ENCODE data around the gene MBTPS1. TPM values are rescaled to one million over a fixed set of nuclear protein-coding genes. Genes with fewer than 3 reads are reported as not detected.

Gene MBTPS1
- total and polyA plus RNA-seq, 4 donors = 21.1 to 65.0 (median 30.8) TPM

DNA sequence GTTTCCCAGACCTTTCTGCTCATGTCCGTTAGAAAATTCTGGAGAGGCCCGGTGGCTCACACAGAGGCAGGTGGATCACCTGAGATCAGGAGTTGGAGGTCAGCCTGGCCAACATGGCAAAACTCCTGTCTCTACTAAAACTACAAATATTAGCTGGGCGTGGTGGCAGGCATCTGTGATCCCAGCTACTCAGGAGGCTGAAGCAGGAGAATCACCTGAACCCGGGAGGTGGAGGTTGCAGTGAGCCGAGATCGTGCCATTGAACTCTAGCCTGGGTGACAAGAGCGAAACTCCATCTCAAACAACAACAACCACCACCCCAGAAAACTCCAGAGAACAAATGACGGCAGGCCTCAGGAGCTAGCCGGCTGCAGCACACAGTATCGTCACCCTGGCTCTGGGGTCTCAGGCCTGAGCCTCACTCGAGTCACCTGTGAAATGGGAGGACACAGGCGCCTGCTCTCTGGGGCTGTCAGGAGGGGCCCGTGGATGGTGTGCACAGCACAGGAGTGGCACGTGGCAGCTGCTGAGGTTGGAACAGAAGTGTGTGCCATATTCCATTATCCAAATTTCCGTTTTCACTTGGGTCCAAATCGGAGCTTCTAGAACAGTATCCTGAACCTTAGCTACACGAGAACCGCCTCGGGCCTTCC, 70.8 kb downstream of the MBTPS1 start:
- Histone ChIP-seq H3K9me3 (ENCODE audit: control insufficient read depth in 4 of 4, low read length in 3 of 4) (no peaks in the 10 kb centered on the region), H3K9ac (ENCODE audit: low read depth in 1 of 2, low read length in 2 of 2) (no peak overlapping the region), H3K4me3 (ENCODE audit: low read depth in 1 of 3, low read length in 3 of 3) (no peak overlapping the region), H3K27ac (ENCODE audit: low read depth in 1 of 2, low read length in 2 of 2) (no peak overlapping the region), H3K4me1 (ENCODE audit: control insufficient read depth in 4 of 4, insufficient read depth in 4 of 4, low read length in 3 of 4) (no peaks in the 10 kb centered on the region), H3K36me3 (ENCODE audit: control insufficient read depth in 4 of 4, insufficient read depth in 3 of 4, low read depth in 1 of 4, low read length in 3 of 4) (peaks cover 1 to 10% (median 2%) of the 10 kb centered on the region in 4 donors), H3K27me3 (ENCODE audit: control insufficient read depth in 4 of 4, insufficient read depth in 4 of 4, low read length in 3 of 4) (no peaks in the 10 kb centered on the region)
- DNase-seq (ENCODE audit: low spot score) = no peak
- TF ChIP-seq GABPA (IDR thresholded peaks at IDR 0.05 in 1 of 2, conservative IDR thresholded peaks at IDR 0.05 in 1 of 2) (no peak), REST (IDR thresholded peaks at IDR 0.05) (no peak), HNF4G (IDR thresholded peaks at IDR 0.05) (no peak), EGR1 (IDR thresholded peaks at IDR 0.05; ENCODE audit: low read depth in 2 of 2) (no peak), FOXA2 (IDR thresholded peaks at IDR 0.05) (no peak), RAD21 (IDR thresholded peaks at IDR 0.05) (no peak), NR2F2 (IDR thresholded peaks at IDR 0.05) (no peak), TAF1 (conservative IDR thresholded peaks at IDR 0.05) (no peak), ZBTB33 (IDR thresholded peaks at IDR 0.05) (no peak), HNF4A (conservative IDR thresholded peaks at IDR 0.05) (no peak), ATF3 (IDR thresholded peaks at IDR 0.05) (no peak), YY1 (IDR thresholded peaks at IDR 0.05) (no peak)
- TF ChIP-seq, protein P1, sequence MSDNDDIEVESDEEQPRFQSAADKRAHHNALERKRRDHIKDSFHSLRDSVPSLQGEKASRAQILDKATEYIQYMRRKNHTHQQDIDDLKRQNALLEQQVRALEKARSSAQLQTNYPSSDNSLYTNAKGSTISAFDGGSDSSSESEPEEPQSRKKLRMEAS (IDR thresholded peaks at IDR 0.05) = no peak
- WGBS = 93% methylated on average over 19 of the region's 19 CpGs

- WGBS = 61% methylated on average over 36 of the region's 36 CpGs
- Histone ChIP-seq H3K9me3 (ENCODE audit: control insufficient read depth in 4 of 4, low read length in 3 of 4) (no peaks in the 10 kb centered on the region), H3K4me3 (ENCODE audit: low read depth in 1 of 3, low read length in 3 of 3) (no peak overlapping the region), H3K4me1 (ENCODE audit: control insufficient read depth in 4 of 4, insufficient read depth in 4 of 4, low read length in 3 of 4) (no peaks in the 10 kb centered on the region), H3K36me3 (ENCODE audit: control insufficient read depth in 4 of 4, insufficient read depth in 3 of 4, low read depth in 1 of 4, low read length in 3 of 4) (peaks cover 0 to 7% (median under 1%) of the 10 kb centered on the region in 4 donors), H3K27ac (ENCODE audit: low read depth in 1 of 2, low read length in 2 of 2) (no peak overlapping the region), H3K9ac (ENCODE audit: low read depth in 1 of 2, low read length in 2 of 2) (no peak overlapping the region), H3K27me3 (ENCODE audit: control insufficient read depth in 4 of 4, insufficient read depth in 4 of 4, low read length in 3 of 4) (no peaks in the 10 kb centered on the region)
- no peak for DNase-seq (ENCODE audit: low spot score)
- TF ChIP-seq, protein P1 (IDR thresholded peaks at IDR 0.05) = no peak
- no peak for TF ChIP-seq ZBTB33 (IDR thresholded peaks at IDR 0.05)
- no peak for TF ChIP-seq GABPA (IDR thresholded peaks at IDR 0.05 in 1 of 2, conservative IDR thresholded peaks at IDR 0.05 in 1 of 2)
- no peak for TF ChIP-seq JUND (IDR thresholded peaks at IDR 0.05)
- TF ChIP-seq RXRA (IDR thresholded peaks at IDR 0.05) = no peak
- TF ChIP-seq, protein P2, sequence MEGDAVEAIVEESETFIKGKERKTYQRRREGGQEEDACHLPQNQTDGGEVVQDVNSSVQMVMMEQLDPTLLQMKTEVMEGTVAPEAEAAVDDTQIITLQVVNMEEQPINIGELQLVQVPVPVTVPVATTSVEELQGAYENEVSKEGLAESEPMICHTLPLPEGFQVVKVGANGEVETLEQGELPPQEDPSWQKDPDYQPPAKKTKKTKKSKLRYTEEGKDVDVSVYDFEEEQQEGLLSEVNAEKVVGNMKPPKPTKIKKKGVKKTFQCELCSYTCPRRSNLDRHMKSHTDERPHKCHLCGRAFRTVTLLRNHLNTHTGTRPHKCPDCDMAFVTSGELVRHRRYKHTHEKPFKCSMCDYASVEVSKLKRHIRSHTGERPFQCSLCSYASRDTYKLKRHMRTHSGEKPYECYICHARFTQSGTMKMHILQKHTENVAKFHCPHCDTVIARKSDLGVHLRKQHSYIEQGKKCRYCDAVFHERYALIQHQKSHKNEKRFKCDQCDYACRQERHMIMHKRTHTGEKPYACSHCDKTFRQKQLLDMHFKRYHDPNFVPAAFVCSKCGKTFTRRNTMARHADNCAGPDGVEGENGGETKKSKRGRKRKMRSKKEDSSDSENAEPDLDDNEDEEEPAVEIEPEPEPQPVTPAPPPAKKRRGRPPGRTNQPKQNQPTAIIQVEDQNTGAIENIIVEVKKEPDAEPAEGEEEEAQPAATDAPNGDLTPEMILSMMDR (IDR thresholded peaks at IDR 0.05; ENCODE audit: low read depth, low read length, missing input control) = no peak
- no peak for TF ChIP-seq NR2F2 (IDR thresholded peaks at IDR 0.05)
- TF ChIP-seq RAD21 (IDR thresholded peaks at IDR 0.05) = no peak
These were observed 71.5 kb downstream of the MBTPS1 start for GRCh38 chr16:84045001-84045817.

Measured in liver (tissue), 9 donors.